Tibial nerve (tissue), 4 donors: ENCODE measurements around the gene EIF2A. TPM values are rescaled to one million over a fixed set of nuclear protein-coding genes. Genes with fewer than 3 reads are reported as not detected.
"Not testable (repeated sequence)": the region's sequence is repeated elsewhere in the genome, so short reads cannot be mapped to it uniquely, and the experiment has no call there.

ENCODE experiments used
- DNase-seq, 2 donors: peaks; one replicate each; pipeline ENCODE4 v3.0.0-alpha.2; 2019; ENCODE audit warnings: low spot score in 2 of 2
- H3K27ac ChIP-seq, 4 donors: fragments of 200-600 bp; sonication (generic) in 3 of 4; one replicate each; pipeline ENCODE4 v1.5.1; 2017 to 2019; ENCODE audit warnings: mild to moderate bottlenecking in 1 of 4
- H3K27me3 ChIP-seq, 2 donors: fragments of 200-600 bp; sonication (generic) in 1 of 2; one replicate each; pipeline versions ENCODE4 v1.5.1 to v1.6.0; 2017 to 2019
- H3K36me3 ChIP-seq, 3 donors: fragments of 200-600 bp; sonication (generic); one replicate each; pipeline ENCODE4 v1.5.1; 2018 to 2019
- H3K4me1 ChIP-seq, 4 donors: fragments of 200-600 bp; sonication (generic) in 3 of 4; one replicate each; pipeline ENCODE4 v1.5.1; 2017 to 2019
- H3K4me3 ChIP-seq, 4 donors: fragments of 200-600 bp; sonication (generic) in 3 of 4; one replicate each; pipeline ENCODE4 v1.5.1; 2017 to 2019; ENCODE audit warnings: mild to moderate bottlenecking in 1 of 4, moderate library complexity in 1 of 4
- H3K9me3 ChIP-seq, 4 donors: fragments of 200-600 bp; sonication (generic) in 3 of 4; one replicate each; pipeline ENCODE4 v1.5.1; 2017 to 2019
- EP300 ChIP-seq, 2 donors: sonication (generic); formaldehyde crosslinking; IDR thresholded peaks; one replicate each; pipeline ENCODE4 v1.6.1; 2017; ENCODE audit warnings: antibody characterized with exemption in 2 of 2, mild to moderate bottlenecking in 1 of 2
- POLR2A ChIP-seq, 2 donors: fragments of 450-650 bp; IDR thresholded peaks; one replicate each; pipeline ENCODE4 v1.6.1; 2017; ENCODE audit warnings: antibody characterized with exemption in 2 of 2, mild to moderate bottlenecking in 2 of 2, moderate library complexity in 2 of 2
- WGBS, 2 donors: methylation state at CpG; one replicate each; pipeline ENCODE4 v1.1.5; 2018; 5-methylcytosine and 5-hydroxymethylcytosine counted together
- total RNA-seq, 4 donors: library from RNA; depleted of rRNA; stranded (reverse); fragments of >200 nt; gene quantifications; one replicate each; pipeline ENCODE4 v1.1.0, GENCODE V29; 2016
- TF ChIP-seq, protein P1 (sequence below), 5 experiments: fragments of 200-600 bp in 3 of 5; fragments of 450-650 bp in 2 of 5; sonication (generic) in 3 of 5; IDR thresholded peaks; one replicate each; pipeline ENCODE4 v1.5.1; 2016 to 2019; ENCODE audit warnings: antibody characterized with exemption in 5 of 5, mild to moderate bottlenecking in 3 of 5, moderate library complexity in 2 of 5

EIF2A gene
- total RNA-seq, 4 donors from 2014 or later, result 84.7 to 103 (median 100) TPM

DNA sequence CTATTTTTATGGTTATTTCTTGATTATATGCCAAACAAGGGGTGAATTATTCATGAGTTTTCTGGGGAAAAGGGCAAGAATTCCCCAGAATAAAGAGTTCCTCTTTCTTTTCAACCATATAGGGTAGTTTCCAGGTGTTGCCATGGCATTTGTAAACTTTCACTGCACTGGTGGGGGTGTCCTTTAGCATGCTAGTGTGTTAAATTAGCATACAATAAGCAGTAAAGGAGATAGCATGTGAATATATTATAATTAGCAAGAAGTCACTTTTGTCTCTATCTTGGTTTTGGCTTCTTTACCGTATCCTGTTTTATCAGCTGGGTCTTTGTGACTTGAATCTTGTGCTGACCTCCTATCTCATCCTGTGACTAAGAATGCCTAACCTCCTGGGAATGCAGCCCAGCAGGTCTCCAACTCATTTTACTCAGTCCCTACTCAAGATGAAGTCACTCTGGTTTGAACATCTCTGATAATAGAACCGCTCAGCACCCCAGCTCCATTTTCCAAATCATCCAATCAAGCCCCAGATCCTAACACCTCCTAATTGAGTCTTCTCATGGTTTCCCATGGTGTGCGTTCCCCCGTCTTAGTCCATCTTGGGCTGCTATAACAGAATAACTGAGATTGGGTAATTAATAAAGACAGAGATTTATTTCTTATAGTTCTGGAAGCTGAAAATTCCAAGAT, 53.2 kb downstream of the EIF2A start:
- H3K36me3 ChIP-seq, result no peaks in the 10 kb centered on the region
- WGBS, 2 donors, result 70 to 74% methylated on average over 4 of the region's 4 CpGs

DNA sequence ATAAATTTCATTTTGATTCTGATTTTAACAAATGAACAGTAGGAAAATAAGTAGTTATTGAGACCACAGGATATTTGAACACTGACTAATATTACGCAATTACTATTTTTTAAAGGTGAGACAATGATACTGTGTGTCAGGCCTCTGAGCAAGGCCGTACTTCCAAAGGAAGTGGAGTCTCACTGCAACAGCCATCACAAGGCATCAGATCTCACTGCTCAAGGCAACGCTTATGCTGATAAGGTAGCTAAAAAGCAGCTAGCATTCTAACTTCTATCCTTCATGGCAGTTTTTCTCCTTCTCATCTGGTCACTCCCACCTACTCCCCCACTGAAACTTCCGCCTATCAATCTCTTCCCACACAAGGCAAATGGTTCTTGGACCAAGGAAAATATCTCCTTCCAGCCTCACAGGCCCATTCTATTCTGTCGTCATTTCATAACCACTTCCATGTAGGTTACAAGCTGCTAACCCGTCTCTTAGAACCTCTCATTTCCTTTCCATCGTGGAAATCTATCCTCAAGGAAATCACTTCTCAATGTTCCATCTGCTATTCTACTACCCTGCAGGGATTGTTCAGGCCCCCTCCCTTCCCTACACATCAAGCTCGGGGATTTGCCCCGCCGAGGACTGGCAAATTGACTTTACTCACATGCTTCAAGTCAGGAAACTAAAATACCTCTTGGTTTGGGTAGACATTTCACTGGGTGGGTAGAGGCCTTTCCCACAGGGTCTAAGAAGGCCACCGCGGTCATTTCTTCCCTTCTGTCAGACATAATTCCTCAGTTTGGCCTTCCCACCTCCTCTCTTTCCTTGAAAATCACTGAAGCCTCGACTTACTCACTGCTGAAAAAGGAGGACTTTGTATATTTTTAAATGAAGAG, 54.3 kb downstream of the EIF2A start:
- not testable (repeated sequence) for H3K27ac ChIP-seq, H3K36me3 ChIP-seq
- 91% methylated on average over 13 of the region's 13 CpGs for WGBS, 2 donors

More for the DNA sequence above, 53.2 kb downstream of the EIF2A start:
- no peak for TF ChIP-seq EP300 (IDR thresholded peaks at IDR 0.05)
- TF ChIP-seq POLR2A (IDR thresholded peaks at IDR 0.05), result no peak
- TF ChIP-seq, protein P1, sequence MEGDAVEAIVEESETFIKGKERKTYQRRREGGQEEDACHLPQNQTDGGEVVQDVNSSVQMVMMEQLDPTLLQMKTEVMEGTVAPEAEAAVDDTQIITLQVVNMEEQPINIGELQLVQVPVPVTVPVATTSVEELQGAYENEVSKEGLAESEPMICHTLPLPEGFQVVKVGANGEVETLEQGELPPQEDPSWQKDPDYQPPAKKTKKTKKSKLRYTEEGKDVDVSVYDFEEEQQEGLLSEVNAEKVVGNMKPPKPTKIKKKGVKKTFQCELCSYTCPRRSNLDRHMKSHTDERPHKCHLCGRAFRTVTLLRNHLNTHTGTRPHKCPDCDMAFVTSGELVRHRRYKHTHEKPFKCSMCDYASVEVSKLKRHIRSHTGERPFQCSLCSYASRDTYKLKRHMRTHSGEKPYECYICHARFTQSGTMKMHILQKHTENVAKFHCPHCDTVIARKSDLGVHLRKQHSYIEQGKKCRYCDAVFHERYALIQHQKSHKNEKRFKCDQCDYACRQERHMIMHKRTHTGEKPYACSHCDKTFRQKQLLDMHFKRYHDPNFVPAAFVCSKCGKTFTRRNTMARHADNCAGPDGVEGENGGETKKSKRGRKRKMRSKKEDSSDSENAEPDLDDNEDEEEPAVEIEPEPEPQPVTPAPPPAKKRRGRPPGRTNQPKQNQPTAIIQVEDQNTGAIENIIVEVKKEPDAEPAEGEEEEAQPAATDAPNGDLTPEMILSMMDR (IDR thresholded peaks at IDR 0.05), result no peak
- H3K4me3 ChIP-seq, result no peak overlapping the region
- H3K9me3 ChIP-seq, result no peaks in the 10 kb centered on the region
- H3K27ac ChIP-seq, result no peak overlapping the region
- H3K27me3 ChIP-seq, result no peaks in the 10 kb centered on the region
- peaks cover 0 to 17% (median 7%) of the 10 kb centered on the region in 4 donors for H3K4me1 ChIP-seq
- no peak for DNase-seq

DNA sequence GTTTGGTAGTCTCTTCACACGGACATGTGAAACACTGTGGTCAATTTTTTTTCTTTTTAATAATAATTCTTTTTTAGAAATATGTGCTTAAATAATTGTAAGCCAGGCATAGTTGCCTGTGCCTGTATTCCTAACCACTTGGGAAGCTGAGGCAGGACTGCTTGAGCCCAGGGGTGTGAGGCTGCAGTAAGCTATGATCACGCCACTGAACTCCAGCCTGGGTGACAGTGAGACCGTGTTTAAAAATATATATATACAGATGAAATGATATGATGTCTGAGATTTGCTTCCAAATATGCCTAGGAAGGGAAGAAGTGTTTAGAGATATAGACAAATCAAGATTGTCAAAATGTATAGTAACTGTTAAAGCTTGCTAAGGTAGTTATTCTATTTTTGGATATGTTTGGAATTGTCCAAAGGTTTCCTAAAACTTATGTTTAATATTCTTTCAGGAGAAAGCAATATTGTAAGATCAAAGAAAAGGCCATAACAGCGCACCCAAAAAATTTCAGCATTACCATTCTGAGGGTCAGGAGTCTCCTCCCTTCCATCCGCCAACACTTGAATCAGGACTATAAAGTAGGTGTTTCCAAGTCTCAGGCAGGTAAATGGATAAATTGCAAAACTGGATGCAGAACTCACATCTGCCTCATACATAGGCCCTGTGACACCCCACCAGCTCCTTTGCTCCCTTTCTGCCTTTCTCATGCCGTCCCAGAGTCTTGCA, 56.0 kb downstream of the EIF2A start:
- WGBS, 2 donors, result 23 to 33% methylated on average over 6 of the region's 6 CpGs
- Histone ChIP-seq H3K9me3 (no peaks in the 10 kb centered on the region), H3K4me3 (peak overlapping the region; percentile 70 to 97 (median 87)), H3K4me1 (peaks cover 0 to 46% (median 30%) of the 10 kb centered on the region in 4 donors), H3K27me3 (no peaks in the 10 kb centered on the region), H3K36me3 (no peaks in the 10 kb centered on the region), H3K27ac (peak overlapping the region; percentile 86 to 99 (median 98))
- TF ChIP-seq EP300 (IDR thresholded peaks at IDR 0.05) (no peak), POLR2A (IDR thresholded peaks at IDR 0.05) (no peak)
- TF ChIP-seq, protein P1 (IDR thresholded peaks at IDR 0.05), result no peak
- no peak for DNase-seq

More for the DNA sequence above, 54.3 kb downstream of the EIF2A start:
- DNase-seq, H3K9me3 ChIP-seq, H3K4me3 ChIP-seq, H3K27me3 ChIP-seq: not testable (repeated sequence)
- H3K4me1 ChIP-seq, result peaks cover 0 to 29% (median 17%) of the 10 kb centered on the region in 4 donors

DNA sequence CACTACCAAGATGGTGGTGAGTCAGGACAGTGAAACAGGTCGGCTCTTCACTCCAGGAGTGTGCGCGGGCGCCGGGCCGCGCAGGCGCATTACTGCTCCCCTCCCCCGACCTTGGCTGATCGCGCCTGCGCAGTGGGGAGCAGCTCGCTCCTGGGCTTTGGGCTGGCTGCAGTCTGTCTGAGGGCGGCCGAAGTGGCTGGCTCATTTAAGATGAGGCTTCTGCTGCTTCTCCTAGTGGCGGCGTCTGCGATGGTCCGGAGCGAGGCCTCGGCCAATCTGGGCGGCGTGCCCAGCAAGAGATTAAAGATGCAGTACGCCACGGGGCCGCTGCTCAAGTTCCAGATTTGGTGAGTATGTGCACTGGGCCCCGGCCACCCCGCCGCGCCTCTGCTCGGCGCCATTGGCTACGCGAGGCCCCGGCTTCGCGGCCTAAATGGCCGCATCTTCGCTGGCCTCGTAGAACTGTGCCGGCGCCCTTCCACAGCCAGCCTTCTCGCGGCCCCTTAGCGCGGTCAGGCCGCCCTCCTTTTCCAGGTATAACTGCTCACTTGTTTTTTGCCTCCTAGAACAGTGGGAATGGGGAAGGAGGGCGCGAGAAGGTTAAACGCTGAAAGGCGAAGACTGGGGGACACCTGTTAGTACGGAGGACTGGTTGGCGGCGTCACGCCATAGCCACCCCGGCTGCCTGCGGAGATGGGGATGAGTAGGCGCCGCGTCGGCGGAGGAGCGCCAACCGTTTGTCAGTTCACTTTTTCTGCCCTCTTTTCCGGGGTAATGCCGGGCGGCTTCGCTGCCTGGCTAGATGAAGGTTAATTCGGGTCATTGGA, 56.8 kb downstream of the EIF2A start, which contains the start of gene SELENOT:
Gene SELENOT, plus strand, starts transcription at position 169 of the 827 bp plus-strand sequence. Its CDS starts 42 bp downstream, at position 211.
- Histone ChIP-seq H3K4me1 (peaks cover 0 to 53% (median 32%) of the 10 kb centered on the region in 4 donors), H3K36me3 (no peaks in the 10 kb centered on the region)
- WGBS, 2 donors, result 0 to 1% methylated on average over 63 to 67 of the region's 69 CpGs

More for the DNA sequence above, 56.8 kb downstream of the EIF2A start, which contains the start of gene SELENOT:
- TF ChIP-seq, protein P1 (IDR thresholded peaks at IDR 0.05), result peak in 4 of 5 experiments; percentile 4 to 67 (median 40)
- TF ChIP-seq EP300 (IDR thresholded peaks at IDR 0.05) (peak; percentile 58 to 97), POLR2A (IDR thresholded peaks at IDR 0.05) (peak; percentile 94 to 96)
- Histone ChIP-seq H3K27ac (peak within 1 kb of the TSS; percentile 86 to 99 (median 98)), H3K9me3 (no peaks in the 10 kb centered on the region), H3K4me3 (peak within 1 kb of the TSS; percentile 70 to 97 (median 87)), H3K27me3 (no peaks in the 10 kb centered on the region)
- peak; percentile 87 to 91 for DNase-seq
